Islet of Langerhans (tissue), 1 donor: ENCODE data around the gene SRPK1.
"Not testable (repeated sequence)": the region's sequence is repeated elsewhere in the genome, so short reads cannot be mapped to it uniquely, and the experiment has no call there.

ENCODE experiments used
- FAIRE-seq: peaks from one replicate; lab custom pipeline; 2011; peaks lifted over from hg19 to GRCh38; lab: Jason Lieb, UNC

Gene SRPK1

GRCh38 chr6:35931120-35931561 lies 10.2 kb upstream of the SRPK1 start:
- no peak for FAIRE-seq

DNA sequence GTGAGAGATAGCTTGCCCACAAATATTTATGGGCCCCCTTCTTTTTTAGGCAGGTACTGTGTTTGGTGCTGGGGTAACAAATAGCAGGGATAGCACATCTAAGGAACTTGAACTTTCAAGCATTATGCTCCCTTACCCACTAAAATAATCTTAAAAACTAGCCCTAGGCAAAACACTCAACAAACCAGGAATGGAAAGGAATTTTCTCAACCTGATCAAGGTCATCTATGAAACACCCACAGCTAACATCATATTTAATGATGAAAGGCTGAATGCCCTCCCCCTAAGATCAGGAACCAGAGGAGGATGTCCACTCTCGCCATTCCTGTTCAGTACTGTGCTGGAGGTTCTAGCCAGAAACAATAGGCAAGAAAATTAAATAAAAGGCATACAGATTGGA lies 8.7 kb upstream of the SRPK1 start:
- no peak for FAIRE-seq

DNA sequence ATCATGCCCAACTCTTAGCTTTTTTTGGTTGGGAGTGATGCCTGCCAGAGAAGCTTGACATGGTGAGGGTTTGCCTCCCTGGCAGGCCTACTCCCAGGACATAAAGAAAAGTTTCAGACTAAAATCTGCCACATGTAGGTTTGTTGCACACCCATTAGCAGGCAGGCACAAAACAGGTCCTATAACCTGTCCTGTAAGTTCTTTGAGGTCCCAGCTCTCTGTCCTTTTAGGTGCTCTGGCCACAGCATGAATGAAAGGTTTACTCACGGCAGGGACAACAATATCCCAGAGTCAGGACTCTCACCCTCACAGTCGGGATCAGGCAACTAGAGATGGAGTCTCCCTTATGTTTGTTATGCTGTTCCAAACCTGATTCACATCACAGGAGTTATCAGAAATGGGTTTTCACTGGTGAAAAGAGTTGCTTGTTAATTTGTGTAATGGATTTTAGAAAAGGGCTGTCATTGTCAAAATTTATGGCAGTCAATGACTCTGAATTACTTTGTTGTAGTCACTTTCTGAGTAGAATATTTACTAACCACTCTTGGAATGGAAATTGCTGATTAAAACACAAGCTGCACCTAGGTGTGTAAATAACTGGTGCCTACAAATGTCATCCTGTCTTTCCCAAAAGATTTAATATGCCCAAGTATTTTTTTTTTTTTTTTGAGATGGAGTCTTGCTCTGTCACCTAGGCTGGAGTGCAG lies 5.8 kb upstream of the SRPK1 start:
- FAIRE-seq: no peak

DNA sequence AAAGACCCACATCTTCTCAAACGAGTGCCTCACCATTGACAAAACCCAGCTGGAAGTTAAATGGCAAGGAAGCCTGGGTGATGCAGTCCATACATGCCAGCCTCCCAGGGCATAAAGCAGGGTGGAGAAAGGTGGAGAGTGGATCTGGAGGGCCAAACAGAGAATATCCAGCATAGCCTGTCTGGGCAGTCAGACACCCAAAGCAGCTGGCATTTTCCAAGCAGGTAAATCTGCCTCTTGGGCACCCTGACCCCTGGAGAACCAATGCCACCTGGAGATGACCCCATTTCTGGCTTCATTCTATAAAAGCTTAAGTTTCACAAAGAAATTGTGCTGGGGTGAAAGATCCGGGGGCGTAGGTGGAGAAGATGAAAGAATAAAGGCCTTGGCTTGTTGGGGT lies 5.1 kb upstream of the SRPK1 start:
- FAIRE-seq: no peak

GRCh38 chr6:35924146-35924545 lies 3.2 kb upstream of the SRPK1 start:
- no peak for FAIRE-seq

DNA sequence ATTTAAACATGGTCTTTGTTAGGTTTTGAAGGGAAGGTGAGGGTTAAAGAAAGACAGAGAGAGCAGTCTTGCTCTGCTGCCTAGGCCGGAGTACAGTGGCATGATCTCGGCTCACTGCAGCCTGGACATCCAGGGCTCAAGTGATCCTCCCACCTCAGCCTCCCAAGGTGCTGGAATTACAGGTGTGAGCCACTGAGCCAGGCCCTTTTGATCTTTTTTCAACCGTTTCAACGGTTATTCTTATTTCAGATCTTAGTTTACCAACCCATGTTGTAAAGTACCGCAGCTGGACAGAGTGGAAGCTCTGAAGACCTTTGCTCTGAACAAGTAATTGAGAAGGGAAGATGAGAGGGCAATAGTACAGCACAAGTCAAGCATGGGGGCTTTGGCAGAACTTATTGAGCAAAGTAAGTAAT lies 1.2 kb upstream of the SRPK1 start:
- no peak for FAIRE-seq

GRCh38 chr6:35919827-35920751 lies 809 bp downstream of the SRPK1 start:
- FAIRE-seq: no peak

DNA sequence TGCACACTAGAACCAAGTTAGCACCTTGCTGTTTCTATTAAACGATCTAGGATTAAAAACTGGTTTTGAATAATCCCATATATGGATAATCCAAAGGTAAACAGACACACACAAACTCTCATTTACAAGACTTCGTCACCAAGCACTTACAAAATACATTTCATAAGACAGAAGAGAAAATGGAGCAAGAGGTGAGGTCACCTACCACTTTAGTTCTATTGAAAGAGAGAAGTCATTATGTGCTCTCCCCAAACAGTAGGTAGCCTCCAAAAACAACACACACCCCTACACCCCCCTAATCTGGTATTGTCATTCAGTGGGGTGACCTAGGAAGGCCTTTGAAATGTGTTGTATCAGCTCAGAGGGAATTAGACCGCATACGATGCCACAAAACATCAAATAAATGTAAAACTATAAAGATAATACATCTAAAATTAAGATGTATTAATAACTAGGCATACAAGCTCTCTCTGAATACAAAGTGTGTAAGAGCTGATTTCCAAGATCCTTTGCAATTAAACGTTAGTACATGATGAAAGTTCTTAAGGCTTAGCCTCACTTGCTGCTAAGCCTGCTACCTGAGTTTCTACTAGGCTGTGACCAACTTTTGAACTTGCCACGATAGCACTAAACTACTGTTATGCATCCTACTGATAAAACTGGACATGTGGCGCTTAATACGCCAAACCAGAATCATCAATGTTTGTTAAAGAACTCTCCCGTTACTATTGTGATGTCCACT lies 1.6 kb downstream of the SRPK1 start:
- peak; percentile 66 for FAIRE-seq

DNA sequence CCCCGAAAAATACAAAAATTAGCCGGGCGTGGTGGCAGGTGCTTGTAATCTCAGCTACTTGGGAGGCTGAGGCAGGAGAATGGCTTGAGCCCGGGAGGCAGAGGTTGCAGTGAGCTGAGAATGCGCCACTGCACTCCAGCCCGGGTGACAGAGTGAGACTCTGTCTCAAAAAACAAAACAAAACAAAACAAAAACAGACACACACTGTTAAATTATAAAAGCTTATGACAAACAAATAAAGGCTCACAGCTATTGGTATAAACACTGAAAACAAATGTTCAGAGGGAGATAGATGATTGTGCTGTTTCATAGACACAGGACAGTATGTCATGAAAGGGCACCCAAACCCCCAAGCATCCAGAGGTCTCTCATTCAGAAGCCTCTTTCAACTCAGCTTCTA lies 4.0 kb downstream of the SRPK1 start:
- FAIRE-seq: not testable (repeated sequence)

DNA sequence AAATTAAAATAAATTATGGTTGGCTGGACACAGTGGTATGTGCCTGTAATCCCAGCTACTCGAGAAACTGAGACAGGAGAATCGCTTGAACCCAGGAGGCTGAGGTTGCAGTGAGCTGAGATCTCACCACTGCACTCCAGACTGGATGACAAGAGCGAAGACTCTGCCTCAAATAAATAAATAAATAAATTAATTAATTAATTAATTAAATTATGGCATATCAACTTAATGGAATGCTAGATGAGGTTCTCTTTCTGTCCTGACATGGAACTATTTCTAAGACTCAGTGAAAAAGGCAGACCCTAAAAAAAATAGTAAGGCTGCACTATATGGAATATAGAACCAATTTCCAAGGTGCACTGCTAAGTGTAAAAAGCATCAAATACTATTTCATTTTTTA lies 4.8 kb downstream of the SRPK1 start:
- no peak for FAIRE-seq

DNA sequence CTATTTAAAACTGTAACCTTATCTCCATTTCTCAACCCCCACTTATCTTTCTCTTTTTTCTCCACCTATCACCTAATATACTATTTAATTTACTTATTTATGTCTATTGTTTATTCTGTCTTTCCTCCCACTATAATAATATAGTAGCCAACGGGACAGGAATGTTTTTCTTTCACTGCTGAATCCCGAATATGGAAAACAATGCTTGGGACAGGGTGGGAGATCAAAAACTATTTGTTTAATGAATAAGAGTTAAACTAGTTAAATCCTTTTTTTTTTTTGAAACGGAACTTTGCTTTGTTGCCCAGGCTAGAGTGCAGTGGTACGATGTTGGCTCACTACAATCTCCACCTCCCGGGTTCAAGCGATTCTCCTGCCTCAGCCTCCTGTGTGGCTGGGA lies 6.4 kb downstream of the SRPK1 start:
- FAIRE-seq: no peak

DNA sequence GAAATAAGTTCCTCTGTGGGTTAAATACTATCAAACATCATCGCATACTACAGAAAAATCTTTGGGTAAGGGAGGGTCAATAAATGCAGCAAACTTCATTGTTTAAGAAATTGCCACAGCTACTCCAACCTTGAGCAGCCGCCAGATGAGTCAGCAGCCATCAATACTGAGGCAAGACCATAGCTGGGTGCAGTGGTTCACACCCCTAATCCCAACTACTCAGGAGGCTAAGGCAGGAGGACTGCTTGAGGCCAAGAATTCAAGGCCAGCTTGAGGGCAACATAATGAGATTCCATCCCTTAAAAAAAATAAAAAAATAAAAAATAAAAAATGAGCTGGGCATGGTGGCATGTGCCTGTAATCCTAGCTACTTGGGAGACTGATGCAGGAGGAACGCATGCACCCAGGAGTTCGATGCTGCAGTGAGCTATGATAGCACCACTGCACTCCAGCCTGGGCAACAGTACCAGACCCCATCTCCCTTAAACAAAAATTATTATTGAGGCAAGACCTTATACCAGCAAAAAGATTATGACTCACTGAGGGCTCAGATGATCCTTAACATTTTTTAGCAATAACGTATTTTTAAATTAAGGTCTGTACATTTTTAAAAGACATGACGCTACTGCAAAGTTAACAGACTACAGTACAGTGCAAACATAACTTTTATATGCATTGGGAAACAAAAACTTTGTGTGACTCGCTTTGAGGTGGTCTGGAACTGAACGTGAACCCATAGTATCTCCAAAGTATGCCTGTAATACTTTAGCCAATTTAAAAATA lies 8.8 kb downstream of the SRPK1 start:
- no peak for FAIRE-seq

- not testable (repeated sequence) for FAIRE-seq
Observed at GRCh38 chr6:35909571-35909970, 11.3 kb downstream of the SRPK1 start.

DNA sequence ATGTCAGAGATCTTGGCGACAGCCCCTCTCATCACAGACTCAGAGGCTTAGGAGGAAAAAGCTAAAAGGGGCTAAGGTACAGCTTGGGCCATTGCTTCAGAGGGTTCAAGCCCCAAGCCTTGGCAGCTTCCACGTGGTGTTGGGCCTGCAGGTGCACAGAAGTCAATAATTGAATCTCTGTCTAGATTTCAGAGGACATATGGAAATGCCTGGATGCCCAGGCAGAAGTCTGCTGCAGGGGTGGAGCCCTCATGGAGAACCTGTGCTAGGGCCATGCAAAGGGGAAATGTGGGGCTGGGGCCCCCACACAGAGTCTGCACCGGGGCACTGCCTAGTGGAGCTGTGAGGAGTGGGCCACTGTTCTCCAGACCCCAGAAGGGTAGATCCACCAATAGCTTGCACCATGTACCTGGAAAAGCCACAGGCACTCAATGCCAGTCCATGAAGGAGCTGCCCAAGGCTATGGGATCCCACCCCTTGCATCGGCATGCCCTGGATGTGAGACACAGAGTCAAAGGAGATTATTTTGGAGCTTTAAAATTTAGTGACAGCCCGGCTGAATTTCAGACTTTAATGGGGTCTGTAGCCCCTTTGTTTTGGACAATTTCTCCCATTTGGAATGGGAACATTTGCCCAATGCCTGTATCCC lies 12.0 kb downstream of the SRPK1 start:
- not testable (repeated sequence) for FAIRE-seq

- no peak for FAIRE-seq
Observed at GRCh38 chr6:35907750-35908149, 13.1 kb downstream of the SRPK1 start.

DNA sequence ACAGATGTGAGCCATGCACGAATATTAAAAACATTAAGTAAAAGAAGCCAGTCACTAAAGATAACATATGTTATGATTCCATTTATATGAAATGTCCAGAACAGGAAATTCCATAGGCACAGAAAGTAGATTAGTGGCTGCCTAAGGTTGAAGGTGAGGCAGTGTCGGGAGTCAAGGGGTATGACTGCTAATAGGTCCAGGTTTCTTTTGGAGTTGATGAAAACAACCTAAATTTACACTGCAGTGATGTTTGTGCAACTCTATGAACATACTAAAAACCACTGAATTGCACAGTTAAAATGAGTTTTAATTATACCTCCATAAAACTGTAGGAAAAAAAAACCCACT lies 14.4 kb downstream of the SRPK1 start:
- FAIRE-seq: no peak

DNA sequence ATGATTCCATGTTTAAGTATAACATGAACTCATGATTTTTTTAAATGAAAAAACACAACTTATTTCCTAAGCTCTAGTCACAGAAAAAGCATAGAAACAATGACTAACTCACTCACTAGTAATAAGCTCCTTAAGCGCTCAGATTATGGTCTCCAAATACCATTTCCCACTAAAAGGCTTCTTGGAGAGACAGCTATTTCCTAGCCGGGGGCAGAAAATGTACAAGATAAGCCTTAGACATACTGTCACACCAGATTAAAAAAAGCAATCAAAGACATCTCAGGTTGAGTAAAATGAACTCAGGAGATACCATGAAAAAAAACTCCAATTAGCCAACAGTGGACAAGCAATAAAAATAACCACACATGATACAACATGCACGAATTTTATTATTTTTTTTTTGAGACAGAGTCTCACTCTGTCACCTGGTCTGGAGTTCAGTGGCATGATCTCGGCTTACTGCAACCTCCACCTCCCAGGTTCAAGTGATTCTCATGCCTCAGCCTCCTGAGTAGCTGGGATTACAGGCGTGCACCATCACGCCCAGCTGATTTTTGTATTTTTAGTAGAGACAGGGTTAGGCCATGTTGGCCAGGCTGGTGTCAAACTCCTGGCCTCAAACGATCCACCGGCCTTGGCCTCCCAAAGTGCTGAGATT lies 14.9 kb downstream of the SRPK1 start:
- FAIRE-seq: no peak

DNA sequence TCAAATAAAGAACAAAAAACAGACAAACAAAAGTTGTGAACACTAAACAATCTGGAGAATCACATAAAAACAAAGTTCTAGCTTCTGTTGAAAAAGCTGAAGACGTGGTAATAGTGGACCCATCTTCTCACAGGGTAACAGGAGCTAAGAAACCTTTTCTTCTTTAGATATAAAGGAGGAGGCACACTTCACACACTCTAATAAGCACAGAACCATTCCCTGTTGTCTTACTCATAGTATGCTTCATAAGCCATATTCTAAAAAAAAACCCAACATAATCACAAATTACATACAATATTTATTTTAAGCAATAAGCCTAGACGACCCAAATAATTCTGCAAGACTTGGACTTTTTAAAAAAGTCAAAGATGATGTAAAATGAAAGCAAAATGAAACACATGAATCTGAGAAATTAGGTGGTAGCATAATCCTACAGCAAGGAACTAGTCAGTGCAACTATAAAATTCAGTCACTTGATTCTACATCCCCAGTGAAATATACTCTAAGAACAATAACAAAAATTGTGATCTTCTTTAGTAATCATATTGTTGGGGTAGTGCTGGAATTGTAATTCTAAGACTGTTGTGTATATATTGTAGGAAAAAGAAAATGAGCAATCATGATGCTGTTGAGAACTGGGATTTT lies 15.6 kb downstream of the SRPK1 start:
- FAIRE-seq: no peak

GRCh38 chr6:35903679-35904078 lies 17.2 kb downstream of the SRPK1 start:
- FAIRE-seq: no peak

GRCh38 chr6:35900448-35900847 lies 20.4 kb downstream of the SRPK1 start:
- no peak for FAIRE-seq

- FAIRE-seq: no peak
Observed at GRCh38 chr6:35898003-35898402, 22.9 kb downstream of the SRPK1 start.
